Activated CD8-positive, alpha-beta memory T cell treated with anti-CD3 and anti-CD28 coated beads for 36 hours (primary cell): ENCODE results near the gene CRHR1. TPM values are rescaled to one million over a fixed set of nuclear protein-coding genes. Genes with fewer than 3 reads are reported as not detected.

Source experiments
- CTCF ChIA-PET: fragments of 350-600 bp; sonication (Branson Sonifier 250); formaldehyde crosslinking; loops from one replicate; lab custom pipeline; 2021; ENCODE audit warnings: antibody characterized with exemption; lab: Charles Lee
- POLR2A ChIA-PET: fragments of 350-600 bp; sonication (Branson Sonifier 250); formaldehyde crosslinking; loops from one replicate; lab custom pipeline; 2021; ENCODE audit warnings: antibody characterized with exemption; lab: Charles Lee
- total RNA-seq, 2 experiments: library from RNA; stranded (reverse); gene quantifications; one replicate each; pipeline ENCODE4 v1.2.3, GENCODE V29; 2021

CRHR1 gene
- total RNA-seq, 2 experiments from 2014 or later: not detected

DNA sequence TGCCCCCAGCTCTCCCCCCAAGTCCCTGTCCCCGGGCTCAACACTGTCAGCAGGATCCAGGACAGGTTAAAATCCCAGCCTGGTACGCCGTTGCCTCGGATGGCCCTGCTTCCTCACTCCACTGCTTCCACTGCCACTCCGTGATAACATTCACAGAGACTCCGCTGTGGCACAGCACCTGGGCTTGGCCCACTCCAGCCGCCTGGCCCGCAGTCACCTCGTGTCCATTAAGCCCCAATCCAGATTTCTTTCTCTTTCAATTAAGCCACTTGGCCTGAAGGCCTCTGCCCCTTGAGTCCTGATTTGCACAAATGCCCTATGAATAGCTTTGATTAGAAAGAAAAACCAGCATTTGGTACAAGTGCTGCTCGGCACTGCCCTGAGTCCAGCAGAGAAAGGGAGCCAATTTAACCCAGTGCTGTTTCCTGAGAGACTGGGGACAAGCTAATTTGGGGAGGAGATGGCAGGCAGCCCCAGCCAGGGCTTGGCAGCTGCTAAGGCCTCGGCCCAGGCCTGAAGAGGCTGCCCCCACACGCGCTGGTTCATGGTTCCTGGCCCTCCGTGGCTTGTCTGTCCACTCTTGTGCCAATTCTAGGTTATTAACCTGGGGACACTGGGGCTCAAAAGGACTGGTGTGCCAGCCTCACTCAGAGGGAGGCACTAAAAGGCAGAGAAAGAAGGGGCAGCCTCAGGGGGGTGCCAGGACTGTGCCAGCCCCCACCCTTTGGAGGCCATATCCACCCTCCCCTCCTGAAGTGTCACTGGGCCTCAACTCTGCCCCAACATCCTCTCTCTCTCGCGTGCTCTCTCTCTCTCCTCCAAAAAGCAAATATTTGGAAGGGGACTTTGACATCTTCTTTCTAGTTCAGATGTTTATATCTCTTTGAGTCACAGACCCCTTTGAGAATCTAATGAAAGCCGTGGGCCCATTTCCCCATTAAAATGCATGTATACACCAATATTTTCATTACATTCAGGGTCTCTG, 30.8 kb downstream of the CRHR1 start:
- CTCF ChIA-PET: interaction anchor here (1.3 to 1.6 kb wide), 2 partner anchors 17 to 175 kb away, joined by 4 to 5 read pairs; no protein-coding TSS in a partner anchor
- POLR2A ChIA-PET: no interaction called here

DNA sequence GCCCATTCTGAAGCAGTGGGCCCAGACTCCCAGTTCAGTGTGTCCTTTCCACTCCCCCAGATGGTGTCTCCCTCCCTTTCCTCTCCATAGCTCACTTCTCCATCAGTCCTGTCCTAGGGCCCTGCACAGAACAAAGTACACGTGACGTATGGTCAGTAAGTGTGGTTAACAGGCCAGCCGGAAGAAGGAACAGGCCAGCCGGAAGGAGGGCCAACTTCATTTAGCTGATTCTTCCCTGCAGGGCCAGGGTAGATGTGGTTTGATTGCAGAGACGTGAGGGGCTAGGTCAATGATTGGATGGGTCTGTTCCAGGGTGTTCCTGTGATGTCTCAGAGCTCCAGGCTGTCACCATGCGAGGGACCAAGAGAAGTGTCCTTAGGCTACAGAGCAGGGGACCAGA, 31.6 kb downstream of the CRHR1 start:
- ChIA-PET CTCF (interaction anchor here (1.3 to 1.6 kb wide), 2 partner anchors 16 to 175 kb away, joined by 4 to 5 read pairs; no protein-coding TSS in a partner anchor), POLR2A (no interaction called here)

DNA sequence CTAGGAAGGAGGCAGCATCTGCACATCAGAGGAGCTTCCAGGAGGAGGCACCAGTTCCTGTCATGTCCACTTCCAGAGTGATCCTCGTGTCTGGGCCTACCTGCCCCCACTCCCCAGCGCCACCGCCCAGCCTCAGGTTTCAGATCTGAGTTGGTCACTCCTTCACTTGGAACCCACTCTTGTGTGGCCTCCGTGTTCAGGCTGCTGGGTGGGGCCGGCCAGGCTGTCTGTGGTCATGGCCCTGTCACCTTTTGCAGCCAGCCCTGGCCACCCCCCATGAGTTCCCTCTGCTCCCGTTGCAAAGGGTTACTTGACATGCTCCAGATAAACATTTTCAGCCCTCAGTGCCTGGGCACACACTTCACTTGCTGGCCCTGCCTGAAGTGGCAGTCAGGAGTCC, 33.9 kb downstream of the CRHR1 start:
- ChIA-PET POLR2A (no interaction called here), CTCF (no interaction called here)

DNA sequence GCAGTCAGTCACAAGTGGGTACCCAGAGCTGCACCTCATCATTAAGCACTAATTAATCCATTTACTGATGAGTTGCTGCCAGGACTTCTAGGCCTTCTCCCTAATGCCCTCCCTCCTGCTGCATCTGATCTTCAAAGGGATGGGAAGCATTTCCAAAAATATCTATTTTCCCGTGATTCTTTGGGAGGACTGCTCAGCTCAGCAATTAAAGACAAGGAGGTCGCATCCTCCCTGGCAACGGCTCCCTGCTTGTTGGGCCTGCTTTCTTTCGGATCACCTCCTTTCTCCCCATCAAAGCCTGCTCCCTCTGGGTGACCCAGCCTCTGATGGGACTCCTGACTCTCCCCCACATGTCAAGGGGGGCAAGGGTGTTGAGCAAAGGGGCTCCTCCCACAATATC, 34.6 kb downstream of the CRHR1 start:
- CTCF ChIA-PET: no interaction called here

DNA sequence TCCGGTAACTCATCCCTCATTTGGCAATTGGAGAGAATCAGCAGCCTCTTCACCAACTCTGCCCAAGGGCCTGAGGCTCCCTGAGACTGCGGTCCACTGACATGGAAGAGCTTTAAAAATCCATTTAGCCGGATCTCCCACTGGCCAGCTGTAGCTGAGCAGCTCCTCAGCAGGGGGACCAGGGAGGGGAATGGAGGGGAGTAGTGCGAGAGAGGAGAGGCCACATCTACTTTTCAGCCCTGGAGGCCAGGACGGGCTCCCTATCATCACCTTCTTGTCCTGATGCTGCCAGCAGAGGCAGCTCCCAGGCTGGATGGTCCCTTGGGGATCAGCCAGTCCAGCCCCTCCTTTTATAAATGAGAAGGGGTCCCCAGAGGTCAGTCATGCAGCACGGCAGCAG, 35.5 kb downstream of the CRHR1 start:
- ChIA-PET CTCF (no interaction called here), POLR2A (no interaction called here)

More for the DNA sequence above, 34.6 kb downstream of the CRHR1 start:
- POLR2A ChIA-PET: no interaction called here

DNA sequence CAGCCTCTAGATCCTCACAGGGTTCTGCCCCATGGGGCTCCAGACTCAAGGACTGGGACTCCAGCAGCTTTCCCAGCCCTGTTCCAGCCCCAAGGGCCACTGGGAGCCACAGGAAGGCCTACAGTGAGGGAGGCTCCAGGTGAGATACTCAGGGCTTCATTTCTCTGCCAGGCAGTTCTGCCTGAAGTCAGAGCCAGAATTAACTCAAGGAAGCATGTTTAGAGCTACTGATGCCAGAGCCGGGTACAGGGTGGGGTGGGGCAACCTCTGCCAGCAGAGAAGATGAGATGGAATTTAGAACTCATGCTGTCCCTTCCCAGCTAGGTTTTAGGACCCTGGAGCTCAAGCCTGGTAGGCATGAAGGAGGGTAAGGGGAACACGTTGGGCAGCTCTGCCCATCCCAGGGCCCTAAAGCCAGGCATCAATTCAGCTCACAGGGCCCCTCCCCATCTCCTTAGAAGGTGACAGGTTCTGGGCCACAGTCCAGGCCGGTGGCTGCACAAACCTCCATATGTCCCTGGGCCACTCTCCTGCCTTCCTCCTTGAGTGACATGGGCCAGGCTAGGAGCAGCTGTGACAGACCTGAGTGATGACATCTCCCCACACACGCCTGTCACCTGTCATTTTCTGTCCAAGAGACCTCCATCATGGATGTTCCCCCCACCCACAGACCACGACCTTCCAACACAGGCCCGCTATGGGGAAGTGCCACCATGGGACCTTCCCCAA, 36.1 kb downstream of the CRHR1 start:
- ChIA-PET CTCF (interaction anchor here (1.2 kb wide), 1 partner anchor 12 kb away, joined by 4 read pairs; no protein-coding TSS in a partner anchor), POLR2A (no interaction called here)

DNA sequence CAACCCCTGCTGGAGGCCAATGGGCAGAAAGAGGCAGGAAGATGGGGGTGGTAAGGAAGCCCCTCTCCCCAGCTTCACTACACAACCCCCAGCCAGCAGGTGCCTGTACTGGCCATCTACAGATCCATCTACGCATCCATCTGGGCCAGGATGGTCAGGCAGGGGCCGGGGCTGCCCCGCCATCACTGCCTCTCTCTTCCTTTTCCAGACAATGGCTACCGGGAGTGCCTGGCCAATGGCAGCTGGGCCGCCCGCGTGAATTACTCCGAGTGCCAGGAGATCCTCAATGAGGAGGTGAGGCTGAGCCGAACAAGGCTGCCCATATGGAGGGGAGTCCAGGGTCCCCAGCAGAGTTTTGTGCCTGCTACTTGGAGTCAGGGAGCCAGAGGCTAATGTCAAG, 37.0 kb downstream of the CRHR1 start:
- CTCF ChIA-PET: interaction anchor here (1.2 kb wide), 1 partner anchor 11 kb away, joined by 4 read pairs; no protein-coding TSS in a partner anchor
- POLR2A ChIA-PET: no interaction called here

DNA sequence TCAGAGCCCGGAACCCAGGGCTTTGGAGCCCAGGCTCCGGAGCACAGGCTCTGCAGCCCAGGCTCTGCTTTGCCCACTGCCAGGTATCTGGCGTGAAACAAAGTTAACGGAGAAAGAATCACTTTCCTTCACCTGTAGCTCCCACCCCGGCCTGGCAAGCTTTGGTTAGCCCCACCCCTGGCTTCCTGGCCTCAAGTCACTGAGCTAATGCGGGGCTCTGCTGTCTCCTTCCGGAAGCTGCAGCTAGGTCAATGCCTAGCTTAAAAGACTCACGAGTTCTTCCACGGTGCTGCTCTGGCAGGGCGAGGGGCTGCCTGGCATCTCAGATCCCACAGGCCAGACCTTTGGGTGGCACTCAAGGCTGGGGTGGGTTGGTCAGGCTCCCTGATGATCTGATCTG, 39.5 kb downstream of the CRHR1 start:
- CTCF ChIA-PET: no interaction called here
- POLR2A ChIA-PET: no interaction called here

DNA sequence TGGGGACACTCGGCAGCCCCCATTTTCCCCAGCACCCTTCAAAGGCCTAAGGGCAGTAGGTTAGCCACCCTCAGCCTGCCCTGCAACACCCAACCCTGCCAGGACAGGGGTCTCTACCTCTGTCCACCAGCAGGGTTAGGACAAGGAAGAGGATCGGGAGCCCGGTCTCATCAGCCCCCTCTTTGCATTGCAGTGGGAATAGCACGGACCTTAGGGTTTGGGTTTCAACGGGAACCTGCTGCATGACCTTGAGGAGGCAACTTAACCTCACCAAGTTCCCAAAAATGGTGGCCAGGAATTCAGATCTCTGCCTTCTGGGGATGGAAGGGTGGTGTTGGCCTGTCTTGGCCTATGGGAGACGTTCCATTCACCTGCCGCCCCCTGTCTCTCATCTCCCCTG, 40.4 kb downstream of the CRHR1 start:
- CTCF ChIA-PET: no interaction called here
- POLR2A ChIA-PET: no interaction called here

DNA sequence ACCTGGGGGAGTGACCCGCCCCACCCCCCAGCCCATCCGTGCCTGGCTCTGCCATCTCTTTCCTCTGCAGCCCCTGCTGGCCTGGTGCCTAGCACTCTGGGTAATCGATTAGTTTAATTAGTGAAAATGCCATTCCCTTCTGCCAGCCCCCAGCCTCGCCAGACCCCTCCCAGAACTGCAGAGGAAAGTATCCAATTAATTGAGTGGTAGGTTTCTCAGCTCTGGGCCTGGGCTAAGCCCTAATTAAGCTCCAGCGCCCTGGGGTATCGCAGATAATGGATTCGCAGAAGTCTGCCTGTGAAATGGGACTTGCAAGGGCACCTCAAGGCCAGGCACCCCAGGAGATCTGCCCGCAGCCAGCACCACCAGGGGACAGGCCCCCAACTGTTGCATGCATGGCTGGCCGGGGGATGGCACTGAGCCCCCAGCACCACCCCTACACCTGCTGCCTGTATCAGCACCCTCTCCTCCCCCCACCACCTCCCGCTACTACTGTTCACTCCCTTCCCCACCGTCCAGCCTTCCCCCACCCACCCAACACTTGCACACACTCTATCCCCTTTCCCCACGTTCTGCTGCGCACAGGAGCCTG, 40.9 kb downstream of the CRHR1 start:
- POLR2A ChIA-PET: no interaction called here

DNA sequence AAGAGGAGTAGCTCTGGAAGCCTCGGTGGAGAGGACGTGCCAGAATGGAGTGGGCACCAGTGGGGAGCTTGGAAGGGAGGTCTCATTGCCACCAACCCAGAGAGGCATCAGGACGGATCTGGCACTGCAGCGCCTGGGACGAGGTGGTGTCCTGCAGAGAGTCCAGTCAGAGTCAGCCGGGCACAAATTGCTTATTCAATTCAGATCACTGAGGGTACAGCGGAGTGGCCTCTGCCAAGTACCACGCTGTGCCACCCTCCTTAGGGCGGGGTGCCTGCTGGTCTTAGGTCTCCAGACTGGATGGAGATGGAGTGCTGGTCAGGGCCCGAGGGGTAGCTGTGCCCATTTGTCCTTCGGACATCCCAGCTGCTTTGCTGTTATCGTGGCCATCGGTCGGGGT, 41.7 kb downstream of the CRHR1 start:
- POLR2A ChIA-PET: no interaction called here
- CTCF ChIA-PET: interaction anchor here (1.1 kb wide), 1 partner anchor 186 kb away, joined by 3 read pairs; no protein-coding TSS in a partner anchor

More for the DNA sequence above, 40.9 kb downstream of the CRHR1 start:
- CTCF ChIA-PET: no interaction called here

DNA sequence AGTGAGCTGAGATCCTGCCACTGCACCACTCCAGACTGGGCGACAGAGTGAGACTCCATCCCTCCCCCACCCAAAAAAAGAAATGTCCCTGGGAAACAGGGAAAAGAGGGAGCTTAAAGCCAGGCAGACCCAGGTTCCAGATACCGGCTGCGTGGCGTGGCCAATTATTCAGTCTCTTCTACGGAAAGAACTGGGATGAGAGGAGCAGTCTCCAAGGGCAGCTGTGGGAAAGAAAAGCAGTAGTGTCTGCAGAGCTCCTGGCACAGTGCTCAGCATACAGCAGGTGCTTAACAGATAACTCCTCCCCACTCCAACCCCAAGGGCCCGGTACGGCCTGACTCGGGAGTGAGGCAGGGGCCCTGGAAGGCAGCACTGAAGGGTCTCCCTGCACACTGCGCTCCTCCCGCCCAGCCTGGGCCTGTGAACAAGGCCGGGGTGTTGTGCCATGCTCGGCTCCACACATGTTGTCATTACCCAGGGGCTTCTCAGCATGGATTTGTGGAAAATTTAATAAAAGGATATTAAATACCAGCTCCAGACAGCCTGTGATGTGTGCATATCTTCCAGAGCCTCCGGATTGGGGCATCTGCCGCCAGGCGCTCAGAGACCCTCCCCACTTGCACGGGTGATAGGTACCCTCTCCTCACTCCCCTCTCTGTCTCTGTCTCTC, 42.9 kb downstream of the CRHR1 start:
- ChIA-PET CTCF (no interaction called here), POLR2A (no interaction called here)

DNA sequence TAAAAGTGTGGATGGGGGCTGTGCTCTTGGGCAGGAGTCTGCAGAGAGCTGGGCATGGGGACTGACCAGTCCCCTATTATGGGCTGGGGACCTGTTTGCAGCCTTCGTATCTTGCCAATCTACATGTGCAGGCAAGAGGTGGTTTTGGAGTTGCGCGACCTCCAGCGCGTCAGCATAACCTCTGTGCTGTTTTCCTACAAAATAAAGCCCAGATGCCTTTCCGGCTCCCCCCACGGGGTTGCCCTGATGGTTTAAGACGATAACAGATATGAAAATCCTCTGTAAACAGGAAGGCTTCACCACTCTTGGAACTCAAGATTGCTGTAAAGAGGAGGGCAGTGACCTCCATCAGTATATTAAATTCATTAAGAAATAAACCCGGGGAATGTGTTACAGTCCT, 44.1 kb downstream of the CRHR1 start:
- POLR2A ChIA-PET: no interaction called here
- CTCF ChIA-PET: no interaction called here

DNA sequence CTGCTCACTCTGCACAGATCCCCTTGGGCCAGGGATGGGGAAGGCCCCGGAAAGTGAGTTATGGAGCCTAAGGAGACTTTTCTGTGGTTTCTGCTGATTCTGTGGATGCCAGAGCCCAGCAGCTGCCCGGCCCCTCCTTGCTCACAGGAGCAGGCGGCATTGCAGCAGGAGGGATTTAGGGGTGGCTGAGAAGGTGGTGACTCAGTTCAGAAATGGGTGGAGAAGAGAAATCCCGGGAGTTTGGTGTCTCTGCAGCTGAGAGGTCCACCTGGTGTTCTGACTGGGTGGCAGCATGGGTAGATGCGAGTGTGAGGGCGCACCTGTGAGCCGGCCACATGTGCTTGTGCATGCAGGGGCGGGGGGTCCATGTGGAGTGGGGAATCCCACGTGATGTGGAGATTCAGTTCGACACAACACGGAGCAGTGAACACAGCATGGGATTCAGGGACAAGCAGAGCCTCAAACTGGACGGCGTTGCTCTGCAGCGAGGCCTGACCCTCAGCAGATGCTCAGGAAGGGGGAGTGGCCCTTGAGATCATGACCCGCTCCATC, 44.5 kb downstream of the CRHR1 start:
- CTCF ChIA-PET: no interaction called here
- POLR2A ChIA-PET: no interaction called here

DNA sequence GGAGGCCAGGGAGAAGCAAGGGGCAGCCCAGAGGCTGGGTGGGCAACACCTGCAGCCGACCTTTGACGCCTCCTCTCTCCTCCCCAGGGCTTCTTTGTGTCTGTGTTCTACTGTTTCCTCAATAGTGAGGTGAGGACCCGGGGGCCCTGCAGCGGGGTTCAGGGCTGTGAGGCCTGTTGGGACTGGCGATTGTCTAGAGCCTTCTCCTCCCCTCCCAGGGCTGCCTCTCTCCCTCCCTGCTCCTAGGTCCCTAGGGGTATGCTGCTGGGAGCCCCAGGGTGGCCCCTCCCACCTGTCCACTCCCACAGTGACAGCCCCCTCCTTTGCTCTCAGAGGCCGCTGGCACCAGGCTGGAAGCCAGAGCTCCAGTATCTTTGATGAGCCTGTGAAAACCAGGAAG, 49.8 kb downstream of the CRHR1 start:
- ChIA-PET POLR2A (no interaction called here), CTCF (interaction anchor here (0.6 kb wide), 1 partner anchor 46 kb away, joined by 3 read pairs; no protein-coding TSS in a partner anchor)

DNA sequence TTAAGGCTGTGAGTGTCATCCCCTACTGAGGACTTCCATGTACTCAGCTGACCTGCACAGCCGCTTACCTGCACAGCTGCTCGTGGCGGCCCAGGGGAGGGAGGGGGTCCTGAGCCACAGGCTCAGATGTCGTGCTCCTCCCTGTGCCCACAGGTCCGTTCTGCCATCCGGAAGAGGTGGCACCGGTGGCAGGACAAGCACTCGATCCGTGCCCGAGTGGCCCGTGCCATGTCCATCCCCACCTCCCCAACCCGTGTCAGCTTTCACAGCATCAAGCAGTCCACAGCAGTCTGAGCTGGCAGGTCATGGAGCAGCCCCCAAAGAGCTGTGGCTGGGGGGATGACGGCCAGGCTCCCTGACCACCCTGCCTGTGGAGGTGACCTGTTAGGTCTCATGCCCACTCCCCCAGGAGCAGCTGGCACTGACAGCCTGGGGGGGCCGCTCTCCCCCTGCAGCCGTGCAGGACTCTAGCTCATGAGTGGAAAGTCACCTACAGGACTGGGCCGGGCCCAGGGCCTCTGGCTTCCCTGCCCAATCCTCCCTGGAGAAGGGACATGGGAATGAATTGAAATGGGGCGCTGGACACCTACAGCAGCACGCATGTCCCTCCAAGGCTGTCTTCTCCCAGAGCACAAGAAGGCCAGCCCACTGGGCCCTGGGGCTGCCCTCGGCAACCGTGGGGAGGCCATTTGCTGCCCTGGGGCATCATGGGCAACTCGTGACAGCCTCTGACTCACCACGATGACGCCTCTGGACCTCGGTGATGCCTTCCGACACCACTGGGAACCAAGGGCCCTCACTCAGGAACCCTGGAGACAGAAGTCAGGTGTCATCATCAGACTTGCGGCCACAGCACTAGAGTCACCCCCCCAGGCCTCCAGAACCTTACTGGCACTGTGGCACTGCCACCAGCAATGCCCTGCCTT, 50.6 kb downstream of the CRHR1 start:
- POLR2A ChIA-PET: no interaction called here

DNA sequence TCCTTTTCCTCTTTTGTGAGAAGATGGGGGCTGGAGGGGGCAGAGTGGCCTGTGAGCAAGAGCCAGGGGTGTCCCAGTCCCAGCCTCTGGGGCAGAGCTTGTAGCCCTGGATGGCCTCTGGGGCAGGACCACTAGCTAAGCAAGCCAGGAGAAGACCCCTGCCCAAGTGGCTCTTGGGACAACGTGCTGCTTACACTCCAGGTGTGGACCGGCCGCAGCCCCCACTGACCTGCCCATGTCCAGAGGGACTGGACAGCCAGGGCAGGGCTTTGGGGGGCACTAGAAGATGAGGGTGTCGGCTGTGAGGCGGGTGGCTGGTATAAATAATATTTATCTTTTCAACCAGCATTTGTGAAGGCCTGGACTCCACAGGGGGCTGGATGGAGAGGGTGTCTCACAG, 51.4 kb downstream of the CRHR1 start:
- ChIA-PET POLR2A (no interaction called here), CTCF (no interaction called here)

More for the DNA sequence above, 50.6 kb downstream of the CRHR1 start:
- CTCF ChIA-PET: interaction anchor here (0.6 to 0.9 kb wide), 3 partner anchors 45 to 194 kb away, joined by 3 to 4 read pairs (median 3); no protein-coding TSS in a partner anchor
